H1 (cell line): ENCODE data around the gene LMX1B. TPM values are rescaled to one million over a fixed set of nuclear protein-coding genes. Genes with fewer than 3 reads are reported as not detected.

Experiments used
- CTCF ChIA-PET: fragments of 300-600 bp; sonication (Branson Sonifier 250); formaldehyde crosslinking; loops from one replicate; lab custom pipeline; 2021; ENCODE audit not compliant: partially characterized antibody; lab: Charles Lee
- POLR2A ChIA-PET: fragments of 300-600 bp; sonication (Branson Sonifier 250); formaldehyde crosslinking; loops from one replicate; lab custom pipeline; 2021; ENCODE audit warnings: inconsistent platforms; ENCODE audit not compliant: partially characterized antibody; lab: Charles Lee
- DNase-seq, 2 experiments: peaks; one replicate each; pipeline versions ENCODE4 v3.0.0 to v3.0.0-alpha.2; 2010 to 2022; ENCODE audit warnings: low spot score in 2 of 2, low read depth in 1 of 2, mixed read lengths in 1 of 2
- FAIRE-seq: peaks from 2 replicates; lab custom pipeline; 2011; peaks lifted over from hg19 to GRCh38; lab: Jason Lieb, UNC
- H2AFZ ChIP-seq: 2 replicates; pipeline ENCODE4 v1.8.1; 2012; ENCODE audit warnings: low read length, inconsistent platforms
- H2AK5ac ChIP-seq: 2 replicates; pipeline ENCODE4 v1.6.1; 2013; ENCODE audit warnings: low read depth, low read length
- H2BK120ac ChIP-seq: replicated peaks from 2 replicates; pipeline ENCODE3; 2013; ENCODE audit warnings: low read depth, low read length, inconsistent platforms
- H2BK12ac ChIP-seq: 2 replicates; pipeline ENCODE4 v1.6.1; 2013; ENCODE audit warnings: low read depth, low read length
- H2BK15ac ChIP-seq: 2 replicates; pipeline ENCODE4 v1.6.1; 2013; ENCODE audit warnings: low read length
- H2BK20ac ChIP-seq: 2 replicates; pipeline ENCODE4 v1.6.1; 2013; ENCODE audit warnings: low read length
- H2BK5ac ChIP-seq: 2 replicates; pipeline ENCODE4 v1.6.1; 2013; ENCODE audit warnings: low read depth, low read length
- H3K14ac ChIP-seq: 2 replicates; pipeline ENCODE4 v1.6.1; 2013; ENCODE audit warnings: inconsistent platforms; ENCODE audit not compliant: insufficient read length
- H3K18ac ChIP-seq: 2 replicates; pipeline ENCODE4 v1.6.1; 2013; ENCODE audit warnings: low read length; ENCODE audit errors: extremely low read depth
- H3K23ac ChIP-seq: 2 replicates; pipeline ENCODE4 v1.6.1; 2013; ENCODE audit warnings: inconsistent platforms; ENCODE audit not compliant: insufficient read length
- H3K23me2 ChIP-seq: 2 replicates; pipeline ENCODE4 v1.6.1; 2013; ENCODE audit warnings: low read depth, low read length
- H3K27ac ChIP-seq: 2 replicates; pipeline ENCODE4 v1.6.1; 2011; ENCODE audit warnings: low read depth, low read length, inconsistent platforms
- H3K27me3 ChIP-seq, 4 experiments: replicated peaks in 1 of 4; 1 replicate in 1 of 4; 2 replicates in 3 of 4; pipeline versions ENCODE4 v1.6.1 to v1.8.1; 2011 to 2013; ENCODE audit warnings: low read length in 3 of 4, mild to moderate bottlenecking in 3 of 4, inconsistent platforms in 2 of 4, mixed read lengths in 2 of 4, moderate library complexity in 1 of 4; ENCODE audit not compliant: control insufficient read depth in 3 of 4, insufficient read depth in 3 of 4; ENCODE audit errors: extremely low read depth in 1 of 4
- H3K36me3 ChIP-seq, 4 experiments: 2 replicates each; pipeline versions ENCODE4 v1.6.1 to v1.8.1; 2011 to 2013; ENCODE audit warnings: mild to moderate bottlenecking in 4 of 4, low read length in 3 of 4, moderate library complexity in 2 of 4, control low read depth in 1 of 4, inconsistent platforms in 1 of 4; ENCODE audit not compliant: insufficient read depth in 4 of 4, control insufficient read depth in 2 of 4
- H3K4ac ChIP-seq: replicated peaks from 2 replicates; pipeline ENCODE3; 2013; ENCODE audit warnings: low read length, low read depth, mixed read lengths, inconsistent platforms; ENCODE audit not compliant: insufficient read length
- H3K4me1 ChIP-seq, 4 experiments: replicated peaks in 1 of 4; 1 replicate in 1 of 4; 2 replicates in 3 of 4; pipeline versions ENCODE4 v1.6.1 to v1.8.1; 2011 to 2013; ENCODE audit warnings: low read length in 3 of 4, inconsistent platforms in 2 of 4, mixed read lengths in 1 of 4; ENCODE audit not compliant: insufficient read depth in 4 of 4, control insufficient read depth in 3 of 4
- H3K4me2 ChIP-seq, 2 experiments: 2 replicates each; pipeline versions ENCODE4 v1.6.1 to v1.8.1; 2011 to 2013; ENCODE audit warnings: low read depth in 2 of 2, low read length in 2 of 2, control low read depth in 1 of 2, inconsistent platforms in 1 of 2, mild to moderate bottlenecking in 1 of 2; ENCODE audit not compliant: insufficient read depth in 1 of 2
- H3K4me3 ChIP-seq, 4 experiments: fragments of 200-600, 300-600 bp in 1 of 4; sonication (generic), shearing (Covaris generic), sonication (Bioruptor Twin) in 1 of 4; 2 replicates each; pipeline versions ENCODE4 v1.5.1 to v1.8.1; 2011 to 2016; ENCODE audit warnings: low read length in 4 of 4, low read depth in 3 of 4, control low read depth in 2 of 4, inconsistent platforms in 2 of 4, mild to moderate bottlenecking in 2 of 4, mixed read lengths in 1 of 4, moderate library complexity in 1 of 4; ENCODE audit not compliant: insufficient read depth in 2 of 4; ENCODE audit errors: extremely low read depth in 1 of 4
- H3K56ac ChIP-seq: replicated peaks from 2 replicates; pipeline ENCODE3; 2013; ENCODE audit warnings: low read depth, mild to moderate bottlenecking, mixed read lengths, low read length, inconsistent platforms; ENCODE audit not compliant: insufficient read length
- H3K79me1 ChIP-seq: 2 replicates; pipeline ENCODE4 v1.6.1; 2013; ENCODE audit warnings: low read depth, low read length, control low read depth
- H3K79me2 ChIP-seq, 2 experiments: 2 replicates each; pipeline versions ENCODE4 v1.6.1 to v1.8.1; 2012 to 2013; ENCODE audit warnings: low read length in 2 of 2, mild to moderate bottlenecking in 2 of 2, inconsistent platforms in 1 of 2; ENCODE audit not compliant: insufficient read depth in 2 of 2, control insufficient read depth in 1 of 2
- H3K9ac ChIP-seq, 4 experiments: replicated peaks in 1 of 4; 1 replicate in 1 of 4; 2 replicates in 3 of 4; pipeline versions ENCODE4 v1.6.1 to v1.8.1; 2011 to 2013; ENCODE audit warnings: low read depth in 3 of 4, low read length in 3 of 4, control low read depth in 2 of 4, mild to moderate bottlenecking in 2 of 4, moderate library complexity in 2 of 4, inconsistent platforms in 1 of 4; ENCODE audit errors: extremely low read depth in 1 of 4
- H3K9me3 ChIP-seq, 2 experiments: 2 replicates each; pipeline versions ENCODE4 v1.6.1 to v1.8.1; 2012 to 2013; ENCODE audit warnings: mild to moderate bottlenecking in 2 of 2, moderate library complexity in 2 of 2, control low read depth in 1 of 2, inconsistent platforms in 1 of 2, low read depth in 1 of 2, low read length in 1 of 2, mixed read lengths in 1 of 2; ENCODE audit not compliant: insufficient read depth in 2 of 2
- H4K20me1 ChIP-seq, 2 experiments: replicated peaks in 1 of 2; 2 replicates each; pipeline versions ENCODE3 to v1.8.1; 2011 to 2013; ENCODE audit warnings: inconsistent platforms in 2 of 2, low read length in 2 of 2, mild to moderate bottlenecking in 1 of 2; ENCODE audit not compliant: insufficient read depth in 2 of 2, control insufficient read depth in 1 of 2
- H4K5ac ChIP-seq: 2 replicates; pipeline ENCODE4 v1.6.1; 2013; ENCODE audit warnings: low read length, low read depth, mixed read lengths, inconsistent platforms; ENCODE audit not compliant: insufficient read length
- H4K8ac ChIP-seq: 2 replicates; pipeline ENCODE4 v1.8.0; 2013; ENCODE audit warnings: mild to moderate bottlenecking, moderate library complexity, low read length, inconsistent platforms; ENCODE audit not compliant: insufficient read depth; ENCODE audit errors: extremely low read depth
- H4K91ac ChIP-seq: replicated peaks from 2 replicates; pipeline ENCODE3; 2013; ENCODE audit warnings: low read length, mixed read lengths, inconsistent platforms; ENCODE audit not compliant: insufficient read length
- CBX8 ChIP-seq: fragments of 300-800, 300-1000 bp; sonication (generic); IDR thresholded peaks from 2 replicates; pipeline ENCODE4 v1.7.1; 2016; ENCODE audit warnings: low read depth, low read length, borderline replicate concordance
- RFX5 ChIP-seq: IDR thresholded peaks from 2 replicates; pipeline ENCODE4 v1.6.1; 2011; ENCODE audit warnings: low read depth, low read length, improper control_type of control experiment, borderline replicate concordance
- WGBS, 2 experiments: shearing (Covaris generic) in 1 of 2; methylation state at CpG; one replicate each; pipeline versions ENCODE4 v1.1.6 to v1.1.7; 2013 to 2015; ENCODE audit warnings: low lambda C conversion rate in 2 of 2, mixed read lengths in 2 of 2, inconsistent platforms in 1 of 2, low coverage in 1 of 2, missing lambda C conversion rate in 1 of 2; ENCODE audit not compliant: insufficient replicate concordance in 2 of 2, insufficient coverage in 1 of 2, insufficient read length in 1 of 2; ENCODE audit errors: extremely low coverage in 1 of 2, missing lambda C conversion rate in 1 of 2; 5-methylcytosine and 5-hydroxymethylcytosine counted together
- polyA plus RNA-seq, 7 experiments: library from polyadenylated mRNA; depleted of rRNA in 3 of 7; stranded (reverse) in 5 of 7; unstranded in 2 of 7; fragments of >200 nt in 5 of 7; fragments of 200-250 nt in 2 of 7; gene quantifications; 1 replicate in 5 of 7; 2 replicates in 1 of 7; 4 replicates in 1 of 7; pipeline versions ENCODE4 v1.2.1 to v1.2.3, GENCODE V29; 2011 to 2013; ENCODE audit warnings: missing spikeins in 2 of 7, mixed read lengths in 2 of 7
- total RNA-seq: library from RNA; stranded (reverse); fragmentation: NEBNext Ultra II Directional; extraction: Animal tissue kit (Norgen Biotek cat#: 25700); gene quantifications from 2 replicates; pipeline ENCODE4 v1.2.1, GENCODE V29; 2021

Gene LMX1B
- total and polyA plus RNA-seq, 2 of the 8 experiments (the other 6 are each of a cell fraction or from before 2014, with no cell fraction given), result 0.09 to 0.37 TPM

GRCh38 chr9:126611193-126611591, 2.5 kb upstream of the LMX1B start:
- CTCF ChIA-PET, result interaction anchor here (0.6 to 4.6 kb wide), 8 partner anchors 9 to 79 kb away, joined by 3 to 35 read pairs (median 4); no protein-coding TSS in a partner anchor
- Histone ChIP-seq H3K18ac (peak overlapping the region; percentile 25; the same call in 1 of the 2 replicates), H3K56ac (peak overlapping the region; percentile 25), H2BK120ac (no peak overlapping the region), H3K4me3 (peak overlapping the region in 3 of 4 experiments; percentile 33 to 63 (median 35); a peak in 5 of 8 replicates), H4K91ac (peak overlapping the region; percentile 66), H3K79me1 (no peaks in the 10 kb centered on the region), H3K14ac (no peak overlapping the region), H2BK15ac (peak overlapping the region; percentile 61; the same call in 1 of the 2 replicates), H3K79me2 (no peaks in the 10 kb centered on the region), H3K4ac (no peak overlapping the region), H3K27me3 (peaks cover 74 to 88% (median 80%) of the 10 kb centered on the region in 4 experiments; a peak in 6 of 7 replicates), H3K4me2 (peak overlapping the region; percentile 68 to 86), H2BK5ac (peak overlapping the region; percentile 3; the same call in 1 of the 2 replicates), H4K8ac (no peak overlapping the region), H2AK5ac (no peak overlapping the region), H4K20me1 (peaks cover 8 to 16% of the 10 kb centered on the region in 2 experiments), H2BK20ac (peak overlapping the region; percentile 86; the same call in 1 of the 2 replicates), H4K5ac (no peak overlapping the region), H2BK12ac (0 out of 2 replicates have a peak overlapping the region, but pooled peaks have one; percentile 50), H2AFZ (0 out of 2 replicates have a peak overlapping the region, but pooled peaks have one; percentile 11), H3K23me2 (peaks cover 12% of the 10 kb centered on the region; the same call in 1 of the 2 replicates), H3K27ac (no peak overlapping the region), H3K36me3 (peaks cover 0 to 10% (median 0%) of the 10 kb centered on the region in 4 experiments; a peak in 1 of 8 replicates), H3K9me3 (no peaks in the 10 kb centered on the region), H3K9ac (no peak overlapping the region; a peak in 1 of 7 replicates), H3K4me1 (peaks cover 8 to 48% (median 29%) of the 10 kb centered on the region in 4 experiments), H3K23ac (no peak overlapping the region)
- no peak for FAIRE-seq
- WGBS, 2 experiments, result 5% methylated on average over 25 of the region's 25 CpGs; no CpG with 5 or more reads in 1 of the 2 experiments
- no peak for DNase-seq
- POLR2A ChIA-PET, result interaction anchor here (1.1 kb wide), 1 partner anchor 73 kb away, joined by 3 read pairs; no protein-coding TSS in a partner anchor
- TF ChIP-seq CBX8, result 0 out of 2 replicates have a peak, but pooled peaks have one; percentile 27
- no peak for TF ChIP-seq RFX5
